Fibroblast of pulmonary artery (primary cell): ENCODE data around the gene LRRK2.

ENCODE experiments used
- DNase-seq: peaks from one replicate; pipeline ENCODE4 v3.0.0-alpha.2; 2010; ENCODE audit warnings: low read depth
- H3K4me3 ChIP-seq: replicated peaks from 2 replicates; pipeline ENCODE4 v1.5.1; 2011; ENCODE audit warnings: low read depth, mild to moderate bottlenecking, control low read depth, low read length, moderate library complexity
- TF ChIP-seq, protein P1 (sequence below): IDR thresholded peaks from 2 replicates; pipeline ENCODE4 v1.5.1; 2011; ENCODE audit warnings: mild to moderate bottlenecking, control low read depth, low read length, inconsistent platforms; ENCODE audit errors: missing control alignments

Gene LRRK2

DNA sequence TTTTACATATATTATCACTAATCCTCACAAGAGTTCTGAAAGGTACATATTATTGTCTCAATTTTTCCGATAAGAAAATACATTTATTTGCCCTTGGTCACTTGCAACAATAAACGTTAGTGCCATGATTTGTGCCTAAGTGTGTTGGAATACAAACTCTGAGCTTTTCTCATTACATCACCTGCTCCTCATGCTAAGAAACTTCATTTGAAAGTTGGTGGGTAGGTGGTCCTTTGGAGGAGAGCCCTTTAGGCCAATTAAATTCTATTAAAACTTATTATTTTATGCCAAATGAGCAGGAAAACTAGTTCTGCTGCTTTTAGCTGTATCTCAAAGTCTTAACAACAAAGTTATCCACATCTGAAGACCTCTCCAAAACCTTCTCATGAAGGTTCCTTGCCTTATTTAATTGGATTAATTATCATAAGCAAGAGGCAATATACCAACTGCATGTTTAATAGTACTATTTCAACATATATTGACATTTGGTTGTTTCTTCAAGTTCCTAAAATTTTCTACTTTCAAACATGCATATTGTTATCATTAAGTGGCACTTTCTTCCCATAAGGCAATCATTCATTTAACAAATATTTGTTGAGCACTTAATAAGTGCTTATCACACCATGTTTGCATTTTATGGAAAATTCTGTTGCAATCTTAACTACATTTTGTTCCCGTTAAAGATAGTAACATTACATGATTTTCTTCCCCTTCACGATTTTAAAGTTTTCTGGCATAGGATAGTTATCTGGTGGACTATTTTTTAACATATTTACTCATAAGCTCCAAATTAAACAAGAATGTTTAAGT is 40.1 kb upstream of the LRRK2 start:
- TF ChIP-seq, protein P1, sequence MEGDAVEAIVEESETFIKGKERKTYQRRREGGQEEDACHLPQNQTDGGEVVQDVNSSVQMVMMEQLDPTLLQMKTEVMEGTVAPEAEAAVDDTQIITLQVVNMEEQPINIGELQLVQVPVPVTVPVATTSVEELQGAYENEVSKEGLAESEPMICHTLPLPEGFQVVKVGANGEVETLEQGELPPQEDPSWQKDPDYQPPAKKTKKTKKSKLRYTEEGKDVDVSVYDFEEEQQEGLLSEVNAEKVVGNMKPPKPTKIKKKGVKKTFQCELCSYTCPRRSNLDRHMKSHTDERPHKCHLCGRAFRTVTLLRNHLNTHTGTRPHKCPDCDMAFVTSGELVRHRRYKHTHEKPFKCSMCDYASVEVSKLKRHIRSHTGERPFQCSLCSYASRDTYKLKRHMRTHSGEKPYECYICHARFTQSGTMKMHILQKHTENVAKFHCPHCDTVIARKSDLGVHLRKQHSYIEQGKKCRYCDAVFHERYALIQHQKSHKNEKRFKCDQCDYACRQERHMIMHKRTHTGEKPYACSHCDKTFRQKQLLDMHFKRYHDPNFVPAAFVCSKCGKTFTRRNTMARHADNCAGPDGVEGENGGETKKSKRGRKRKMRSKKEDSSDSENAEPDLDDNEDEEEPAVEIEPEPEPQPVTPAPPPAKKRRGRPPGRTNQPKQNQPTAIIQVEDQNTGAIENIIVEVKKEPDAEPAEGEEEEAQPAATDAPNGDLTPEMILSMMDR: no peak
- no peak for DNase-seq
- no peak overlapping the region for H3K4me3 ChIP-seq

DNA sequence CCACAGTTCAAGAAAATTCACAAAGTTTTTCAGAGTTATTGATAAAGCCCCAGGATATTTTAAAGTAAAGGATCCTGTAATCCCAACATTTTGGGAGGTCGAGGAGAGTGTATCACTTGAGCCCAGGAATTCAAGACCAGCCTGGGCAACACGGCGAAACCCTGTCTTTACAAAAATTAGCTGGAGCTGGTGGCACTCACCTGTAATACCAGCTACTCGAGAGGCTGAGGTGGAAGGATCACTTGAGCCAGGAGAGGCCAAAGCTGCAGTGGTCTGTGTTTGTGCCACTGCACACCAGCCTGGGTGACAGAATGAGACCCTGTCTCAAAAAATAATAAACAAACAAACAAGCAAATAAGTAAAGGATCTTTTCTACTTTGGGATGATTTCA is 39.5 kb upstream of the LRRK2 start:
- DNase-seq: no peak
- no peak overlapping the region for H3K4me3 ChIP-seq
- TF ChIP-seq, protein P1: no peak

DNA sequence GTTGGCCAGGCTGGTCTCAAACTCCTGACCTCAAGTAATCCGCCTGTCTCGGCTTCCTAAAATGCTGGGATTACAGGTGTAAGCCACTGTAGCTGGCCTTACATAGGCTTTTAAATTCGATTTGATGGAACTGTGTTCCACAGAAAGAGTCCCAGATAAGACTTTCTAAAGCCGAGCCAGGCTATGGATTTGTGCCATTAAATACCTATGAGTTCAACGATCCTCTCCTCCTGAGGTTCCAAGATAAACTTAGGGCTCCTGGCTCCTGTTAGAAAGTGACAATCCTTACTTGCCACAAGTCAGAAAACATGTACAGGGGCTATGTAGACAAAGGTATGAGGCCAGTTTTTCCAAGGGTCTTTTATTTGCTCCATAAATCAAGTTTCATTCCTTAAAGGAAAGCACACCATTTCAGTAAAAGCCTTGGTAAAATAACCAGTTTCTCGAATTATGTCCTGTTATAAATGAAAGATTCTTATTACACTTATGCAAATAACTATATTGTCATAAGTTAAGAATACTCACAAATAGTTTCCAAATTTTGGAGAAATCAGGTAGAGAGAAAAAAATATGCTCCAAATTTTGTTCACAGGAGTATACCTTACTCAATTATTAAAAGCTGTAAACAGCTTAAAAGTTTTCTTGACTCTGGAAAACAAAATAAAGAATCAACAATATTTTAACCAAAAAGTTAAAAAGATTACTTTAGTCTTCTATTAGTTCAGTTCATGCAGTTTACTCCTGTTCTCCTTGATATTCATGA is 36.1 kb upstream of the LRRK2 start:
- no peak overlapping the region for H3K4me3 ChIP-seq
- TF ChIP-seq, protein P1: no peak
- no peak for DNase-seq

DNA sequence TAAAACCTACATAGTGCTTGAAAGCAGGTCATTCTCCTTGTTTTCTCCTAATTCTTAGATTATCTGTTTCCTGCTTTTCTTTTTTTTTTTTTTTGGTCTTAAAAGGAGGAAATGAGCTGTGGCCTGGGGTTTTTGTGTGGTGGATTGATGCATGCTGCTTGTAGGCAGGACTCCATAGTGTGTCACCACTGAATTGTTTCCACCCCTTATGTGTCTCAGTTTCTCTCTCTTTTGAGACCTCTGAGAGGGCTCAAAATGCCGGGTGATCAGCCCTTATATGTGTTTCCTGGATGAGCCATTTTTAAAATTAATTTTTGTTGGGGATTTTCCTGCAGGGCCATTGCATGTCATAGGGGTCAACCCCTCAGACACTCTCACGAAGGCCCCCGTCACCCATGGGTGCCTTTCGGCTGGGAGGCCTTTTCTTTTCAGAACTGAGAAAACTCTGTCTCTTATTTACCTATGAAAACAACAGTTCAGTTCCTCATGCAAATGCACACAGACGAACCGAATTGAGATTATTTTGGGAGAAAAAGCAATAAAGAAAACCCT is 32.0 kb upstream of the LRRK2 start:
- TF ChIP-seq, protein P1: no peak
- no peak for DNase-seq
- no peak overlapping the region for H3K4me3 ChIP-seq

DNA sequence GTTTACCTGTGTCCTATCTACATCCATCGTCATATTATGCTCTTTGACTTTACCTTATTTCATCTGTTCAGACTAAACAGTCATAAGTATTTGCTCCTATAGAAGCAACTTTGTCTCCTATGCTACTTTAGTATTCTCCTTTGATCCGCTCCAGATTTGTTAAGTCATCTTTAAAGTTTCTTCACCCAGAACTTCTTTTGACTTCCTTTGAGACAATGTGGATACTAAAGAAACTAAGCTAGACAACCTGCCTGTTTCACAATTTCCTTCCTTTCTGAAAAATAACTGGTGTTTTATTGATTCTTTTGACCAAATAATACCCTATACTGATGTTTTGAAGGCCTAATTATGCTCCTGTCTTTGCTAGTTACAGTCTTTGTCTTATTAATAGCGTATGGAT is 30.0 kb upstream of the LRRK2 start:
- no peak for DNase-seq
- TF ChIP-seq, protein P1: no peak
- no peak overlapping the region for H3K4me3 ChIP-seq

DNA sequence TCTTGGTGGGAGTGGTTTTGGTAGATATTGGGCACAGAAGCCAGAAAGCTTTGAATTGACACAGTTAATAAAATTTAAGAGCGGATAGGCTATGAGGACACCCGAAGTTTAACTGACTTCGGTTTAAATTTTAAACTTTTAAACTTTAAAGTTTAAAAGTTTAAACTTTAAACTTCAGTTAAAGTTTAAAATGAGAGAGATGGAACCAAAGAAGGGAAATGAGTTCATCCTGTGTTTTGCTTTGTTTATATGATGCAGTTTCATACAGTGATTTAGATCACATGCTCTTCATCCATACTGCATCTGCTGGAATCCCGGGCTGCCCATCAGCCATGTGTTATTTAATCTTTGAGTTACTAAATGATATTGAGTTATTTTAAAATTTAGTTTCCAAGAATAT is 27.2 kb upstream of the LRRK2 start:
- TF ChIP-seq, protein P1: no peak
- no peak overlapping the region for H3K4me3 ChIP-seq
- DNase-seq: no peak
